Stomach (tissue), 4 donors: ENCODE data around the gene ZNF687.

Experiments used
- EP300 ChIP-seq: sonication (generic); formaldehyde crosslinking; IDR thresholded peaks from one replicate; pipeline ENCODE4 v1.6.1; 2017; ENCODE audit warnings: antibody characterized with exemption
- POLR2A ChIP-seq, 4 donors: fragments of 450-650 bp; IDR thresholded peaks; one replicate each; pipeline ENCODE4 v1.6.1; 2016; ENCODE audit warnings: antibody characterized with exemption in 4 of 4, control low read depth in 2 of 4, mild to moderate bottlenecking in 1 of 4, moderate library complexity in 1 of 4
- POLR2AphosphoS5 ChIP-seq, 3 donors: sonication (generic); formaldehyde crosslinking; IDR thresholded peaks; one replicate each; pipeline ENCODE4 v1.6.1; 2016; ENCODE audit warnings: antibody characterized with exemption in 3 of 3
- TF ChIP-seq, protein P1 (sequence below), 7 experiments: fragments of 450-650 bp in 4 of 7; fragments of 200-600 bp in 3 of 7; sonication (generic) in 3 of 7; IDR thresholded peaks; one replicate each; pipeline ENCODE4 v1.5.1; 2016 to 2019; ENCODE audit warnings: antibody characterized with exemption in 7 of 7, control low read depth in 2 of 7, mild to moderate bottlenecking in 1 of 7

DNA sequence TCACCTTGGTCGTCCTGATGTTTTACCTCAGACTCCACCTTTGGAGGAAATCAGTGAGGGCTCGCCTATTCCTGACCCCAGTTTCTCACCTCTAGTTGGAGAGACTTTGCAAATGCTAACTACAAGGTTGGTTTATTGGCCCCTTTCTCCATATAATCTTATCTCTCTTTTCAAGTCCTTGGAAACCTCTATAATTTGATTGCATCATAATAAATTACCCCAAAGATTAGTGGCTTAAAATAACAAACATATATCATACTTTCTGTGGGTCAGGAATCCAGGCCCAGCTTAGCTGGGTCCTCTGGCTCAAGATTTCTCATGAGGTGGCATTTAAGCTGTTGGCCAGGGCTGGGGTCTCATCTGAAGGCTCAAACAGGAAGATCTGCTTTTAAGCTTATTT is 39.7 kb upstream of the ZNF687 start:
- TF ChIP-seq POLR2AphosphoS5 (IDR thresholded peaks at IDR 0.05) (no peak), POLR2A (IDR thresholded peaks at IDR 0.05) (no peak), EP300 (no peak)
- TF ChIP-seq, protein P1, sequence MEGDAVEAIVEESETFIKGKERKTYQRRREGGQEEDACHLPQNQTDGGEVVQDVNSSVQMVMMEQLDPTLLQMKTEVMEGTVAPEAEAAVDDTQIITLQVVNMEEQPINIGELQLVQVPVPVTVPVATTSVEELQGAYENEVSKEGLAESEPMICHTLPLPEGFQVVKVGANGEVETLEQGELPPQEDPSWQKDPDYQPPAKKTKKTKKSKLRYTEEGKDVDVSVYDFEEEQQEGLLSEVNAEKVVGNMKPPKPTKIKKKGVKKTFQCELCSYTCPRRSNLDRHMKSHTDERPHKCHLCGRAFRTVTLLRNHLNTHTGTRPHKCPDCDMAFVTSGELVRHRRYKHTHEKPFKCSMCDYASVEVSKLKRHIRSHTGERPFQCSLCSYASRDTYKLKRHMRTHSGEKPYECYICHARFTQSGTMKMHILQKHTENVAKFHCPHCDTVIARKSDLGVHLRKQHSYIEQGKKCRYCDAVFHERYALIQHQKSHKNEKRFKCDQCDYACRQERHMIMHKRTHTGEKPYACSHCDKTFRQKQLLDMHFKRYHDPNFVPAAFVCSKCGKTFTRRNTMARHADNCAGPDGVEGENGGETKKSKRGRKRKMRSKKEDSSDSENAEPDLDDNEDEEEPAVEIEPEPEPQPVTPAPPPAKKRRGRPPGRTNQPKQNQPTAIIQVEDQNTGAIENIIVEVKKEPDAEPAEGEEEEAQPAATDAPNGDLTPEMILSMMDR (IDR thresholded peaks at IDR 0.05): no peak
